GM19193 (cell line): Measurements from ENCODE around the gene RRP9.

ENCODE experiments used
- POLR2A ChIP-seq: IDR thresholded peaks from 4 replicates; pipeline ENCODE4 v1.6.1; 2011; ENCODE audit not compliant: insufficient read depth, insufficient read length; ENCODE audit errors: extremely low read depth

The RRP9 gene, protein sequence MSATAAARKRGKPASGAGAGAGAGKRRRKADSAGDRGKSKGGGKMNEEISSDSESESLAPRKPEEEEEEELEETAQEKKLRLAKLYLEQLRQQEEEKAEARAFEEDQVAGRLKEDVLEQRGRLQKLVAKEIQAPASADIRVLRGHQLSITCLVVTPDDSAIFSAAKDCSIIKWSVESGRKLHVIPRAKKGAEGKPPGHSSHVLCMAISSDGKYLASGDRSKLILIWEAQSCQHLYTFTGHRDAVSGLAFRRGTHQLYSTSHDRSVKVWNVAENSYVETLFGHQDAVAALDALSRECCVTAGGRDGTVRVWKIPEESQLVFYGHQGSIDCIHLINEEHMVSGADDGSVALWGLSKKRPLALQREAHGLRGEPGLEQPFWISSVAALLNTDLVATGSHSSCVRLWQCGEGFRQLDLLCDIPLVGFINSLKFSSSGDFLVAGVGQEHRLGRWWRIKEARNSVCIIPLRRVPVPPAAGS

DNA sequence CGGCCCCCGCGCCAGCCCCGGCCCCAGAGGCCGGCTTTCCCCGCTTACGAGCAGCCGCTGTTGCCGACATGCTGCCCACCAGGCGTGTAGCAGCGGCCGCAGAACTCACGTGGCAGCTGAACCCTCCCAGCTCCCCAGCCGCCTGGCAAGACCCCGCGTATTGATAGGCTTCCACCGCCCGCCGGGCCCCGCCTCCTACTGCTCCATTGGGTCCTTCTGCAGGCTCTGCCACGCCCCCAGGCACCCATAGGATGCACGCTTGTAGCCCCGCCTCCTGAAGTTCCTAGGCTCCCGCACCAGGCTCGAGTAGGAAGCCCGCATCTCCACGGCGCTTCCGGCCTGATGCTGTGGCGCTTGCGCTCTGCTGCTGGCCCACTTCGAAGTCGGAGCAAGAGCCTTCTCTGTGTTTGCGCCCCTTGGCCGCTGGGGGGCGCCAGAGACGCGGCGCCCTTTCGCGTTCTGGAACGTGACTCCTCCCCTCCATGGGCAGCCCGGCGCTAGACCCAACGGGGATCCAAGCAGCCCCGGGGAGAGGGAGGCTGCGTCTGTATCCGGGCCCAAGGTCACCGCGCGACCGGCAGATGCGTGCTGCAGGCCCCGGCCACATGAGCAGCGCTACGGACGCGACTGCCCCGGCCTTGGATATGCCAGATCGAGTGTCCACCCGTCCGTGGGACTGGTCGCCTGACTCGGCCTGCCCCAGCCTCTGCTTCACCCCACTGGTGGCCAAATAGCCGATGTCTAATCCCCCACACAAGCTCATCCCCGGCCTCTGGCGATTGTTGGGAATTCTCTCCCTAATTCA is at the start of gene RRP9, which contains the start of gene PARP3:
Gene RRP9, minus strand, starts transcription at position 107 of the 805 bp plus-strand sequence. Its CDS starts 37 bp downstream, at position 70.
Gene PARP3, plus strand, starts transcription at position 566 of the 805 bp plus-strand sequence. CDS start 993 bp downstream, outside the sequence.
- peak; percentile 67 for TF ChIP-seq POLR2A

DNA sequence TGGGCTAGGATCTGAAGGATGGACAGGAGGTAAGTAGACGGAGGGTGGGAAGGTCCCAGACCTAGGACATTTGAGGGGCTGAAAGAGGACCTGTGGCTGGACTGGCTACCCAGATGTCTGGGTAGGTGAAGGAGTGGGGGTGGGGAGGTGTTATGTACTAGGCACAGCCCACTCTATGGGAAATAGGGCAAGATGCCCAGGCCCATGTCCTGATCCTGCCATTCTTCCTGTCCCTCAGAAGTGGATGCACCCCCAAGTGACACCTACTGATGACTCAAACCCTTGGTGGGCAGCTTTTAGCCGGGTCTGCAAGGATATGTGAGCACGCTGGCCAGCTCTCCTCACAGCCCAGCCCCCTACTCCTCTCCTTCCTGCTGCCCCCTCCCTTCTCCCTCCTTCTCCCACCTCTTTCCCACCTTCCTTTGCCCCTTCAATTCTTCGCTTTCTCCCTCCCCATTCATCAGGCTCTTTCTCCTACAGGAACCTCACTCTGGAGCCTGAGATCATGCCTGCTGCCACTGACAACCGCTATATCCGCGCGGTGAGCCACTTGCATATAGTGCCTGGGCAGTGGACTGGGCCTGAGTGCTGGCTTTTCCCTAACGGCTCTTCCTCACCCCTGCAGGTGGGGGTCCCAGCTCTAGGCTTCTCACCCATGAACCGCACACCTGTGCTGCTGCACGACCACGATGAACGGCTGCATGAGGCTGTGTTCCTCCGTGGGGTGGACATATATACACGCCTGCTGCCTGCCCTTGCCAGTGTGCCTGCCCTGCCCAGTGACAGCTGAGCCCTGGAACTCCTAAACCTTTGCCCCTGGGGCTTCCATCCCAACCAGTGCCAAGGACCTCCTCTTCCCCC is 46.8 kb upstream of the RRP9 start:
- TF ChIP-seq POLR2A = no peak

DNA sequence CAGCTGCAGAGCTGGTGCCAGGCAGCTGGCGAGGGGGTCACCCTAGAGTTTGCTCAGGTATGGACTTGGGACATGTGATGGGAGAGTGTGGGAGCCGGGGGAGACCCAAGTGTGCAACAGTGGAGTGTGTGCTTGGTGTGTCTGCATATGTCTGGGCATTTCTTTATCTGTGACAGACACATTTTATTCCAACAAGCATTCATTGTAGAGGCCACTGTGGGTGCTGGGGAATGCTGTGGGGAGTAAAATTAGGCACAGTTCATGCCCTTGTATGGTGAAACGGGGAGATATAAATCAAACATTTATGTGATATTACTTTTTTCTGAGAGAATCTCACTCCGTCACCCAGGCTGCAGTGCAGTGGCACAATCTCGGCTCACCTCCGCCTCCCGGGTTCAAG is 45.9 kb upstream of the RRP9 start:
- no peak for TF ChIP-seq POLR2A

DNA sequence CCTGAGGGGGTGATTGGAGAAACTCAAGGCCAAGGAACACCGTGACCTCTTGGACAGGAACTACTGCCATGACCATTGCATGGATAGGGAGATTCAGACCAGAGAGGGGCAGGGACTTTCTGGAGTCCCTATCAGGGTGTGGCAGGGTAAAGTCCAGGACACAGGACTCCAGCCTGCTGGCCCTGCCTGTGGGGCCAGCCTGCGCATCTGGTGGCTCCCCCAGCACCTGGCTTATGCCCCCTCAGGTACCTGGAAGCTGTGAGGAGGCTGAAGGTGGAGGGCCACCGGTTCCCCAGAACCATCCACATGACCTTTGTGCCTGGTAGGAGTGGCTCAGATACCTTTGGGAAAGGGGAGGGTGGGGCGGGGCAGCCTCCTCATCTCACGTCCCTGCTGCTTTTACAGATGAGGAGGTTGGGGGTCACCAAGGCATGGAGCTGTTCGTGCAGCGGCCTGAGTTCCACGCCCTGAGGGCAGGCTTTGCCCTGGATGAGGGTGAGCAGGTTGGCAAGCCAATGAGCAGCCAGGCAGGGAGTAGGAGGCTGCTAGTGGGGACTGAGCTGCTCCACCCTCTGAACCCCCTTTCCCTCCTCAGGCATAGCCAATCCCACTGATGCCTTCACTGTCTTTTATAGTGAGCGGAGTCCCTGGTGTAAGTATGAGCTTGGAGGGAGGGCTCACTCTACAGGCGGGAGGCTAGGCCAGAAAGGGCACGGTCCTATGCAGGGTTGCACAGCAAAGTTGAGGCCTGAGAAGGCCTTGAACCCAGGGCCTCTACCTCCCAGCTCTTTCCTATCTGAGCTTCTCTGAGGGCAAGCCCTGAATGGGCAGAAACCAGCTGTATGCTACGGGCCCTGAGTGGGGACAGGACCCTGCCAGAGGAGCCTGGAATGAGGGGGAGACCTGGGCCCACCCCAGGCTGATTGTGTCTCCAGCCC is 44.6 kb upstream of the RRP9 start:
- TF ChIP-seq POLR2A = no peak

DNA sequence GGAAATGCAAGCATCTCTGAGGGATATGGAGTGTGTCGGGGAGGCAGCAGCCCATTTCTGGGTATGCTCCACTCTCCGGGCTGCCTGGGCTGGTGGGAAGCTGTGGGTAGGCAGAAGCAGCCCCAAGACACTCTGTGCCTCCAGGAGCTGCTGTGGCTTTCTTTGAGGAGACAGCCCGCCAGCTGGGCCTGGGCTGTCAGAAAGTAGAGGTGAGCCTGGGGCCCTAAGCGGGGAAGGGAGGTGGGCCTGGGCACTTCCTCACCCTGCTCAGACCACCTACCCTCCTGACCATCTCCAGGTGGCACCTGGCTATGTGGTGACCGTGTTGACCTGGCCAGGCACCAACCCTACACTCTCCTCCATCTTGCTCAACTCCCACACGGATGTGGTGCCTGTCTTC is 43.4 kb upstream of the RRP9 start:
- no peak for TF ChIP-seq POLR2A

DNA sequence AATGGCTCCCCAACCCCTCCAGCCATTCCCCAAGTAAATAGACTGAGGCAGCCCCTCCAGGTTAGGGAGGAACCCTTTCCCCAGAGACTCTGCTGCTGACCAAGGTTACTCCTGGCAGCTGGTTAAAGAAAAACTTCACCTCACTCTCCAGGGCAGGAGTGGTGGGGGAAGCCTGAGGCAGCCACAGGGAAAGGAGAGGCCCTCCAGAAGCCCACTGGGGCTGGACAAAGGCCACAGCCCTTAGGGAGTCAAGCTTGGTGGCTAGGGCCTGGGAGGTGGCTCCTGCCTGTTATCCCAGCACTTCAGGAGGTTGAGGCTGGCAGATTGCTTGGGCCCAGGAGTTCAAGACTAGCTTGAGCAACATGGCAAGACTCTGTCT is 42.6 kb upstream of the RRP9 start:
- no peak for TF ChIP-seq POLR2A

DNA sequence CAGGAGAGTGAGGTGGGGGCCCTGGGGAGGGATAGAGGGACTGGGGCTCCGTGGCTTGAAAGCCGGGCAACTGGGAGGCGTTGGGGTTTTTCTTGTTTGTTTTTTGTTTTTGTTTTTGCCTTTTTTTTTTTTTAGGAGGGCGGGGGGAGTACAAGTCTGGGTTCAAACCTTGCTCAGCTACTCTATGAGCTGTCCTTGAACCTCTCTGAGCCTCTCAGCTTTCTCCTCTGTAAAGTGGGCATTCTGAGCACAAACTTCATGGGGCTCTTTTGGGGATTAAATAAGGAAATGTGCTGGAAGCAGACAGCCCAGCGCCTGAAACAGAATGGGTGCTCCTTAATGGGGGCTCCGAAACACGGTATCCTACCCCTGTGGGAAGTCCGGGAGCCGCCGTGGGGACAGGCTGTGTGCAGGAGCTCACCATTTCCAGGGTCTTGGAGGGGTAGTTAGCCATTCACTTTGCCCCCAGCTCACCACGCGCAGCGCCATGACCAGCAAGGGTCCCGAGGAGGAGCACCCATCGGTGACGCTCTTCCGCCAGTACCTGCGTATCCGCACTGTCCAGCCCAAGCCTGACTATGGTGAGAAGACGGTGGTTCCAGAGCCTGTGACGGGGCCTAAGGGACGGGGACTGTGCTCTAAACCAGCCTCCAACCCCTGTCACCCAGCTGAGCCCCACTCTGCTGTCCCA is 42.0 kb upstream of the RRP9 start:
- TF ChIP-seq POLR2A = no peak

DNA sequence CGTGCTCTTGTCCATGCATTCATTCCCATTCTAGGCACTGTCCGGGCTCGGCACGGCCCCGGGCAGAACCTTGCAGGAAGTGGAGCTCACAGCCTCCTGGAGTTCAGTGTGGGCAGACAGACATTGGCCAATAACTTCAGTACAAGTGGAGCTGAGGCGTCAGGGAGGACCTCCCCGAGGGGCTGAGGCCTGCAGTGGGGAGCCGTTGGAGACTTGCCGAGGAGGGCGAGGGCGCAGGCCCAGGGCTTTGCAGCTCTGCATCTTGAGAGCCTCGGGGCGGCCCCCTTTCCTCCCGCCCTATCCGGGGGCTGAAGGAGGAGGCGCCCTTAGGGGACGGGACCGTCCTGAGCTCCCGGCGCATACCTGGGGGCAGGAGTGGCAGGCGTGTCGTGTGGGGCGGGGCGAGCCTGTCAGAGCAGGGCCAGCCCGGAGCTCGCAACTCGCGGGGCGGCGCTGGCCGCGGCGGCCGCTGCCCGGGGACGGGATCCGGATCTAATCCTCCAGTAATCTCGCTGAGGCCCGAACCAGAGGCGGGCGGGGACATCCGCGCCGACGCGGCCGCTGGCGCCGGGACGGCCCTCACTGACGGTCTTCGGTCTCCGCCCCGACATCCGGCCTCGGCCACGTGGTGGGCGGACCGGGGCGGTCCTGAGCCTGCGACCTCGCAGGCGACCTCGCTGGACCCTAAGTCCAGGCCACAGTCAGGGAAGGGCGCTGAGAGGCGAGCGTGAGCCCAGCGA is 41.3 kb upstream of the RRP9 start, which contains the start of gene ACY1:
Gene ACY1, plus strand, starts transcription at position 698 of the 740 bp plus-strand sequence. CDS start 530 bp downstream, outside the sequence.
- peak; percentile 80 for TF ChIP-seq POLR2A

DNA sequence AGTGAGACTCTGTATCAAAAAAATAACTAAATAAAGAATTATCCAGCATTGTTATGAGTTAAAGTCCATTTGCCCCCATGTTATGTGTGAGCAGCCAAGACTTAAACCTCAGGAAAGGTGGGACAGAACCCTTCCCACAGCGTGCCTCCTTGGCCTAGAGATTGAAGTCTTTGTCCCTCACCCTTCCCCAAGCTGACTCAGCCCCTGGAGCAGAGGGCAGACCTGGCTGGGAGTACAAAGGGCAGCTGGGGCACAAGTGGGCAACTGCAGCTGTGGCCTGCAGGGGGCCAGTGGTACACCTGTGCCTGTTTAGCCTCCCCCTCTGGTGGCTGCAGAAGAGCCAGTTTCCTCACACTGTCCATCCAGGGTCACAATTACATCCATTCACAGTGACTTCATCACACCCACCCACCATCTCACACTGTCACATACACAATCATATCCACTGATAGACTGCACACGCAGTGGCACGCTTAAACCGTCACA is 40.7 kb upstream of the RRP9 start:
- TF ChIP-seq POLR2A = no peak

DNA sequence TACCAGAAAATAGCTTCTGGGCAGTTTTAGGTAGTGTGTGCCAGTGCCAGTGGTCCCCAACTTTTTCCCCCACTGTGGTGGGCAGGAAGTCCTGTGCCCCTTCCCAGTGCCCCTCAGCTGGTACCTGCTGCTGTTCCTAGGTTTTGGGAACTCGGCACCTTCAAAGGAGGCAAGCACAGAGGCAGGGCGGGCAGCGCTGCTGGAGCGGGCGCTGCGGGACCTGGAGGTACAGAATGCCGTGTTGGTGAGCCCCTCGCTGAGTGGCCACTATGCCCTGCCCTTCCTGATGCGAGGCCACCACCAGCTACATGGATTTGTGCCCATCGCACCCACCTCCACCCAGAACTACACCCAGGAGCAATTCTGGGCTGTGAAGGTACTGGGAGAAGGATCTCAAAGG is 38.5 kb upstream of the RRP9 start:
- no peak for TF ChIP-seq POLR2A

DNA sequence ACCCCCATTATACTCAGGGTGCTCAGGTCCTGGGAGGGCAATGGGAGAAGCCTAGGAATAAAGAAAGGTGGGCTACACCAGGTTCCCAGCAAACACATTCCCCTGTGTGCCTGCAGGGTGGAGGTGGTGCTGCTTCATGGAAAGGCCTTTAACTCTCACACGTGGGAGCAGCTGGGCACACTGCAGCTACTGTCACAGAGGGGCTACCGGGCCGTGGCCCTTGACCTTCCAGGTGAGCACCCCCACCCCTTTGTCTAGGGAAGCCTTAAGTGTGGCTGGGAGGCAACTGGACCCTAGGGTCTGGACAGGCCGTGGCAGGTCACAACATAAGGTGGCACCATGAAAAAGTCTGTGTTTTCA is 36.4 kb upstream of the RRP9 start:
- TF ChIP-seq POLR2A = no peak

DNA sequence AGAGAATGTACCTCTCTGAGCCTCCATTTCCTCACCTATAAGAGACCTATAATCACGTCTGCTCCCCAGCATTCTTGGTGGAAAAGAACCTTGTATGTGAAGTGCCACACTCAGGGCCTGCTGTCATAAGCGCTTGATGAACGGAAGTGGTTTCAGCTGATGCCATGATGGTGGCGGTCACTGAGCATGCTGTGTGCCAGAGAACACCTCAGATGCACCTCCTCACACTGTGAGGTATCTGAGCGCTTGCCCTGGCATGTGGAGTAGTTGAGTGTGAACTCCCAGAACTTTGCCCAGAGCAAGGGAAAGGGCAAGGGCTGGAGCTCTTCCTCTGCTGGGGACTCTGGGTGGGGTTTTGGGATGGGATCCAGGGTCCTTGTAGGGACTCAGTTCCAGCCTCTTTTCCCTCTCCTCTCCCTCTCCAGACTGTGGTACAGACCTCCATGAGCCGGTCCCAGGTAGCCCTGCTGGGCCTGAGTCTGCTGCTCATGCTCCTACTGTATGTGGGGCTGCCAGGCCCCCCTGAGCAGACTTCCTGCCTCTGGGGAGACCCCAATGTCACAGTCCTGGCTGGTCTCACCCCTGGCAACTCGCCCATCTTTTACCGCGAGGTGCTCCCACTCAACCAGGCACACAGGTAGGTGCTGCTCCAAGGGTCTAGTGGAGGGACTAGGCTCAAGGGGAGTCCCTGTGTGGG is 35.9 kb upstream of the RRP9 start:
- no peak for TF ChIP-seq POLR2A
